Activated CD8-positive, alpha-beta memory T cell treated with anti-CD3 and anti-CD28 coated beads, Interleukin-2, amount 50 U/mL, for 4 hours (primary cell): ENCODE measurements around the gene C1orf226.
"Not testable (repeated sequence)": the region's sequence is repeated elsewhere in the genome, so short reads cannot be mapped to it uniquely, and the experiment has no call there.

ENCODE experiments used
- DNase-seq: peaks from one replicate; pipeline ENCODE4 v3.0.0-alpha.2; 2020

C1orf226 gene, protein sequence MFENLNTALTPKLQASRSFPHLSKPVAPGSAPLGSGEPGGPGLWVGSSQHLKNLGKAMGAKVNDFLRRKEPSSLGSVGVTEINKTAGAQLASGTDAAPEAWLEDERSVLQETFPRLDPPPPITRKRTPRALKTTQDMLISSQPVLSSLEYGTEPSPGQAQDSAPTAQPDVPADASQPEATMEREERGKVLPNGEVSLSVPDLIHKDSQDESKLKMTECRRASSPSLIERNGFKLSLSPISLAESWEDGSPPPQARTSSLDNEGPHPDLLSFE

DNA sequence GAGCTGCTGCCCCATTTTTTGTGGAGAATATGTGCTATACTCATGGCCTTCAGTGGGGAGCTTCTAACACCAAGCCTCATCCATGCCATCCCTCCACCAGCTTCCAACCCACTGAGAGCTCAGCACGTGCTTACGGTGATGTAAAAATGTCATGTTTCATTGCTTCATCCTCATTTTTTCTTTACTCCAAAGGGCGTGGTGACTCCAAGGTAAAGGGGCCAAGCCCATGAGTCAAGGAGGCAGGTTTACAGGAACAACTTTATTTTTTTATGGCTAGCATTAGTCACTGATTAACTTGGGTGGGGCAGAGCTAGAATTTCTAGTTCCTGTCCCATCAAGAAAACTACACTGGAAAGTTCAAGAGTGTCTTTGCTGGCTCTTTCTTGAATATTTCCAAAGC, at the start of gene C1orf226:
Gene C1orf226 (plus strand): TSS at position 346 of the 400 bp plus-strand sequence. CDS start 174 bp downstream, outside the sequence.
- DNase-seq = no peak

DNA sequence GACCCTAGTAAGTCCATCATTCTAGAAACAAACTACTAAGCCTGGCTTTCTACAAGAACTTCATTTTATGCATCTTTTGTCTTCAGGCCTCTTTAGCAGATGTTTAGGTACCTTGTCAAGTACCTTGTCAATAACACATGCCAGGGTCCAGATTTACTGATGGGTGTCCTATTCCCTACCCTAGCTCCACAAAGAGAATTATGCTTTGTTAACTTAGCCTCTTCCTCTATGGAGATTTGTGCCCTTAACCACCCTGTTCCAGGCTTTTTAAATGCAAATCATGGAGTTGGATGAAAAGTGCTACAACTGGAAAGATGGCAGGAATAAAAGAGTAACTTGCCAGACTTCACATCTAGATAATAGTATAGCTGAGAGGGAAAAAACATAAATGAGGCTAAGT, 47.5 kb upstream of the C1orf226 start:
- no peak for DNase-seq

DNA sequence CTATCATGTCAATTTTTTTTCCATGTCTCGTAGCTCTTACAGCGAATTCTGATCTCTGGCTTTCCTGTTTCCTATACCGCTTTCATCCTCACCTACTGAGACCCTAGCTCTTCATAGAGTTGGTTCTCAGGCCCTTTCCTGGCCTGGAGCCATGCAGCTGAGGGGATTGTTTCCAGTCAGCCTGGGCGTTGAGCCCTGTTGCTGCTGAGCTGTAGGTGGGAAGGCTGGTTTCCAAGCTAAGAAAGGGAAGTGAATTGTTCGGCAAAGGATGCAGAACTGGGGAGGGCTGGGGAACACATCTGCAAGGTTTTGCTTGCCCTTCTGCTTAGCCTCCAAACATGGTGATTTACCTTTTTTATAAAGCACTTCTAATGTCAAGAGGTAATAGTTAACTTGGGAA, 46.4 kb upstream of the C1orf226 start:
- DNase-seq = no peak

DNA sequence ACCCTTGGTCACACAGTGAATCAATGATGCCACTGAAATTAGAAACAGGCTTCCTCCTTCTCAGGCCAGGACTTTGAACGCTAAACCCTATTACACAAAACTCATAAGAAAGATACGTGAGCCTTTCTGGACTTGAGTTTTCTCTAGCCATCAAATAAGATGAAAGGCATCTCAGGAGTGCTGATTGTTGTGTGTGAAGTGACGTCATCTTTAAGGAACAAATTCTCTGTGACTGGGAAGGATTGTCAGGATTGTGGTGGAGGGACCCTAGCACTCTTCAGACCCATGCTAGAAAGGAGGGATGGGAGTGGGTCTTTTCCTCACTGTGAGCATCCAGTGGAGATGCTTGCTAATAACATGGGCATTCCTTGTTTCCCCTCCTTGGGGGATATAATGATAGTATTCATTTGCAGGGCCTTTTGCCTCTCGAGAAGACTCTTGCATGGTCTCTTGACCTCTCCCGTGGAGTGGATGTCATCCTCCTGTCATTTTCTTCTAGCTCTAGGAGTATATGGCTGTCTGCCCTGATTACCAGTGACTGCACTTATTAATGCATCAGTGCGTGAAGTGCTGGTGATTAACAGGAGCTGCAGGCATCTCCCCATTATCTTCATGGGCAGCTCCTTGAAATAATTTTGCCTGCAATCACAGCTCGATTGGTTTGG, 44.8 kb upstream of the C1orf226 start:
- no peak for DNase-seq

DNA sequence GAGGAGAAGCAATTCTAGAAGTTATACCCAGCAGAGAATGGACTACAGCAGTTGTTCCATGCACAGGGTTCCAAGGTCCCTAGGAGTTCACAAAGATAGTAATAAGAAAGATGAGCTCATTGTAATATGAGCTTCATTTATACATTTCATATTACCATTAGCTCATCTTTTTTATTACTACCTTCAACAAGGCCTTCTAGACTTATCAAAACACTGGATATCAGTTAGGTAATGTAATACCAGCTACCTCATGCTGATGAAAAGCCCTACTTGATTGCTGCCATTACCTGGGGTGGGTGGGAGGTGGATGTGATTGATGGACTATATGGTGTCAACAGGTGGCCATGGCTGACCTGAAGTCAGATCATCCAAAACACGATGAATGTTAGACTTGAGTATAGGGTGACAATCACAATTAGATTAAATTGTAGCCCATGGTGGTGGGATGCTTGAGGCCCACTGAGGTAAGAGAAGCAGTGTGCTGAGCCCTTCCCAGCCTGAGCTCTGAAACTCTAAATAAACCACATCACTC, 39.0 kb upstream of the C1orf226 start:
- DNase-seq = no peak

DNA sequence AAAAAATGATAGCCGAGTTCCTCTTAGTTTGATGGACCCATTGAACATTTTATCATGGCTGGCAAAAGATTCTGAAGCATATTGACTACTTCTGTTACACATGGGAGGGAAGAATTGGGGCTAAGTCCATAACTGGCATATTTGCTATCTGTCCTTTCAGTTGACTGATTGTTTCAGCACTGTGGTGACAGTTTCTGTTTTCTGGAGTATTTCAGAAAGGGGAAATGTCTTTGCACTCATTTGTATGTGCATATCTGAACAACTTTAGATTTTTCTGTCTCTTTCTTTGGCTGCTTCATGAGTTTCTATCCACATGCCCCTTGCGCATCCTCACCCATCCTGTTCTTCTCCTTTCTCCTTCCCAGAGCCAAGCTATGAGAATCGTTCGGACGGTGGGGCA, 38.1 kb upstream of the C1orf226 start:
- no peak for DNase-seq

DNA sequence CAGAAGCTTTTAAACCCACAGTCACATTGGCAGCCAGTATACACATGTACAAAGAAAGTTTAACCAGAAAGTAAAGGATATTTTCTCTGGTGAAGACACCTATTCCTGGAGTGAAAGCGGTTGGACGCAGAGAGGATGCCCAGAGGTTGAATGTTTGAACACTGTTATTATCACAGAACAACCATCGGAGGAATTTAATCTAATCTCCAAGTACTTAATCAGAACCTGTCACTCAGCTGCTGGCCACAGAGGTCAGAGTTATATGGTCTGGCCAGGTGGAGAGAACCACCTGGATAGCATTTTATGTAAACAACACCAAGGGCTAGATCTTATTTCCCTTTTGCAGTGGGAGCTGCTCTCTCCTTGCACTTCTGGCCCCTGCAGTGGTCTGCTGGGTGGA, 34.2 kb upstream of the C1orf226 start:
- DNase-seq = no peak

DNA sequence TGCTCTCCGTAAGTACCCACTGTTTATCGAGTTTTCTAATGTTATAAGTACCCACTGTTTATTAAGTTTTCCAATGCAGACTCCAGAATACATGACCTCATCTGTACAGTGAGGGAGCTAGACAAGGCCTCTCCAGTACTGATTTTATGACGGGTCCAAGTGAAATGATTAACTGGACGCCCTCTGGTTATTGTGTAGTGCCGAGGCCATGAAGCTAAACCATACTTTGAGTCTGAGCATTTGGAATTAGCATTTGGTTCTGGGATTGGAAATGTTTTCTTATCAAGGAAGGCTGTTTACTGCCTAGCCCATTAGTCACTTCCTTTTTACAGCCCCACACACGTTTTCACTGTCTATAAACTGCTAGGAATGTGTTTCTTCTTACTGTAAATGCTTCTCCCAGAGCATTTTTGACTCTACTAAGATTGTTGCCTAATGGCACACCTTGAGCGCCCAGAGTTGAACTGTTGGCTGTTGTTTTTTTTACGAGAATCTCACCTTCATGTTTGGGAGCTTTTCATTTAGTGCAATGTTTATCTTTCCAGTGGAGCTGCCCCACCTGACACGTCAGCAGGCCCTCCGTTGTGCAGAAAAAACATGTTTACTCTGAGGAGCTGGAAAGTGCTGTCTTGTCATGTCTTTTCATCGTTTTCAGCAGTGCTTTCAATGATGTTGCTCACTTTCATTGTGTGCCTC, 31.7 kb upstream of the C1orf226 start:
- no peak for DNase-seq

DNA sequence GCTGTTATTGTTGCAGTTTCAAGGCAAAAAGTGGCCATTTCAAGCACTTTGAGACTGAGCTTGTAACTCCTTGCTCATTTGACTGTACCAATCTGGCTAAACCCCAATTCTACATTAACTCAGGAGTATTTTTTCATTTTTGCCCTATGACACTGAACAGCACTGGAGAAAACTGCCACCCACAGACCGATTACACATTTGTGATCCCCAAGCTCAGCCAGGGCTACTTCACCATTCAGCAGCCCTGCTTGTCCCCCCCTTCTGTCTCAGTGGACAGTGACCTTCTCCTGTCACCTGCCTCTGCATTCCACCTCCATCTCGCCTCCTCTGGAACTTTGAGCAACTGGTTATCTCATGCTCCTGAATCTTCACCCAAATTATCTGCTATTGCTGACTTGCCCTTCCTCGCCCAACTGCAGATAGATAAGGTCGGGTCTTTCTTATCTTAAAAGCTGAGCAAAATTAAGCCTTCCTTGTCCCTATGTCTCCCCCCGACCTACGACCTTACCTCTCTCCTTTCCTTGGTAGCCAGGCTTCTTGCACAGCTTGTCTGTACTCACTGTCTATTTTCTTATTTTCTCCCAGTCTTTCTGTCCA, 30.2 kb upstream of the C1orf226 start:
- DNase-seq = no peak

DNA sequence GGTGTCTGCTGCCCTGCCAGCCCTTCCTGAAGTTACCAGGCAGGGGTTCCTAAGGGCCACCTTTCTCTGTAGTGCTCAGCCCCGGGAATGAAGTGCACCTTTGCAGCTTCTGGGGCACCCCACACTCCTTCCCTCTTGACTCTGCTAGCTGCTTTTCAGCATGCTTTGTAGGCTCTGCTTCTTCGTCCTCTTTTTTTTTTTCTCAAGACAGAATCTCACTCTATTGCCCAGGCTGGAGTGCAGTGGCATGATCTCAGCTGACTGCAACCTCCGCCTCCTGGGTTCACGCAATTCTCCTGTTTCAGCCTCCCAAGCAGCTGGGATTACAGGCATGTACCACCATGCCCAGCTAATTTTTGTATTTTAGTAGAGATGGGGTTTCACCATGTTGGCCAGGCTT, 29.7 kb upstream of the C1orf226 start:
- DNase-seq = not testable (repeated sequence)

DNA sequence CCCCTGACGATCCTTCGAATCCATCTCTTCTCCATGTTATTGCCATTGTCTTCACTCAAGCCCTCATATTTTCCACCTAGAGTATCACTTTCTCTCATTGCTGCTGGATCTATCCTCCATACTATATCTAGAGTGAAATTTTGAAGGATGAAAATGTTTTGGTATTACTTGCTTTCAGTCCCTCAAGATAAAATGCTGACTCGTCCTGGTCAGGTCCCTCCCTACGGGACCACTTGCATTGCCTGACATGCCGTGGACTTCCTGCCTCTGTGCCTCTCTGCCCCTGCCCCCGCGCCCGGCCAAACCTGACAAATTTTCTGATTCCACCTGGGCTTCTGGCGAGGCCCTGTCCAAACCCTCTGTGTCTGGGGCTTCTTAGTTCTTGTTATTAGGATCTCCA, 28.4 kb upstream of the C1orf226 start:
- DNase-seq = no peak

DNA sequence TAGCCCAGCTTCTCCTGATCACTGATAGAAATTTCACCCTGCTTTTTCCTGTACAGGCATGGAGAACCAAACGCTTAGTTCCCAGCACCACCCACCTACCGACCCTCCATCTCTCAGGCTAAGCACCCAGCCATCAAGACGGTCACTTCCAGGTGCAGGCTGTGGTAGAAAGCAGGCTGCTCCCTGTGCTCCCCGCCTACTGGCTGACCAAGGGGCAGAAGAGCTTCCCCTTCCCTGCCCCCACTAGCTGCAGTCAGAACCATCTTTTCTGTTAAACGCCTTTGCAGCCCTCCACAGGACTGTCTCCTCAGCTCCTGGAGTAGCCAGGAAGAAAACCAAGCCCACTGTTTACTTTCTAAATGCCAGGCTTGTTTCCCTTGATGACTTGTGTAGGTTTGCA, 27.8 kb upstream of the C1orf226 start:
- no peak for DNase-seq

DNA sequence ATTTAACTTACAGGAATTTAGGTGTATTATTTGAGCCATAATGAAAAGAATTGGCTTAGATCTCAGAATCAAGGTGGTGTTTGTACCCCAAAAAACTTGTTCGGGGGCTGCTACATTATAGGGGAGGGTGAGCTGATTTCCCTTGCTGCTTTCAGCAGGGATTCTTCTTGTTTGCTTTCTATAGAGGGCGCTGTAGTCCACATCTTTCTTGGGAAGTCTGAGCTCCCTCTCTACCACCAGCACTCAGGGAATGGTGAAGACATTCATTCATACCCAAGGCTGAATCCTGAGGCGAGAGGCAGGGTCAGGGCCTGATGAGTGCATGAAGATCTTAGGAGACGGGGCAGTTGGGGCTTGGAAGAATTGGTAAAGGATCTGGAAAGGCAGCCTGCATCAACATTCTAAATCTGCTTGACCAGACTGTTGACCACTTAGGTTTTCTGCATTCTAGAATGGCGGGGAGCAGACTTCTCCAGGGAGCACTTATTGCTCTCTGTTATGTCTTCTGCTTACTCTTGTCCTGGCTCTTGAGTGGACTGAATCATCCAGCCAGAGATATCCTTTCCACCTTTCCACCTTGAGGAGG, 23.8 kb upstream of the C1orf226 start:
- no peak for DNase-seq

DNA sequence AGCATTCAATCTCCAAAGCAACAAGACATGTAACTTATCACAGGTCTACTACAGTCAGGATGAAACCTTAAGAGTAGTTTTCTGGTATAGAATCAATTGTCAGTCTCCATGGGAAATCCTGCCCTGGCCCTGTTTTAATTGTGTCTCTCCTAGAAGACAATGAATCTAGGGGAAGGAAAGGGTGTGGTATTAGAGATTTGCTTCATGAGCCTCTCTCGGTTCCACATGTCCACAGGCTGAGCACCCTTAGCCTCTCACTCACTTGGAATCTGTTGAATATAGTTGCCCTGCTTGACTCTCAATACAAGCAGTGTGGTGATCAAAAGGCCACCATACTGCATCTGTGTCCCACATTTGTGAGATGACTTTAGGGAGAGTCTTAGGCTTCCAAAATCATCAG, 22.6 kb upstream of the C1orf226 start:
- DNase-seq = no peak

DNA sequence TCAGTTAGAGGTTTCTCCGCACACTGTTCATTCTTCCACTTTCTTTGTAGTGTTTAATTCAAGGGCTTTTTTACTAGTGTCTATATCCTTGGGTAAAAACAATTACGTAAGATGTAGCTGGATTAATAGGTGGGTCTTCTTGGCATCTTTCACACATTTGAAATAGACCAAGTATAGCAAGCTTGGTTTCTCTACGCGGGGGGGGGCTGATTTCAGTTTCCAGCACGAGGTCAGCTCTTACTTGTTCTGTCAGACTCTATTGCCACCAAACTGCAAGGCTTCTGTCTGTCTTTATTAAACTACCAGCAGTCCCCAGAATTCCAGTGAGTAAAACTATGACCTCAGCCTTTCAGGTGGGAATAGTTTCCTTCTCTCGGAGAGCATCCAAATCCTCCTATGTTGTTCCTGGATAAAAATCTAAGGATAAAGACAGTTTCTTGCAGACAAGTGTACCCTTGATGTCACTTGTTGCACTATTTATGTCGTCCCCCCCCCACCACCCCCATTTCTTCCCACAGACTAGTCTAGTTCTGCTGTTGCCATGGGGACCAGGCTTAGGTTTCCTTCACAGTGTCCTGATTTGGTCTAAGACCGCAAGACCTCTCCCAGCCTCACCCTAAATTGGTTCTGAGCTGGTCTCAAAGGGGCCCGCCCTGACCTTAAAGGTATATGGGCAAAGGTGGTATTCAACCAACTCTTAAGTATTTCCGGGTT, 21.8 kb upstream of the C1orf226 start:
- DNase-seq = no peak

DNA sequence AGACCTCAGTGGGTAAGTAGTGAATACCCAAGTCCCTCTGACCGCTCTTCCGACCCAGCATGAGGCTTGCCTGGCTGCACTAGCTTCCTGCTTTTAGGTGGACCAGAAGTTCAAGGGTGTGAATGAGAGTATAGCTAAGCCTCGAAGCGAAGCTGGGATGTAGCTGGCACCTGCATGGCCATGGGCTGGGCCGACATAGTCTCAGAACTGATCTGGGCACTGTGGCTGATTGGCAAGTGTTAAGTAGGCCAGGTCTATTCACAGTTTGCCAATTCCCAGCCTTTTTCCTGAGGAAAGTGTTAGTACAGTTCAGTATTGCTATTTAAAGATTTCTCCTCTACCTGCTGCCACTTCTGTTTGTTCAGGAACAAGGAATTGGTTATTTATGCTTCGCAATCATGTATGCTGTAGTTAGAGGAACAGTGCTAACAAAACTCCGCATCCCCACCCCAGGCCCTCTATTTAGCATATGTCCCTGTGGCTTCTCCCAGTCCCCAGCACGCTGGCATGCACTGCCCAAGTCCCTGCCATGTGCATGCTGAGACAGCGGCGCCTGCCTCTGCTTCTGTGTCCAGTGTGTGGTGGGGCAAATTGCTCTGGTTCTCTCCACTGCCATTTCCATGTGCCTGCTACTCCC, 21.2 kb upstream of the C1orf226 start:
- no peak for DNase-seq

DNA sequence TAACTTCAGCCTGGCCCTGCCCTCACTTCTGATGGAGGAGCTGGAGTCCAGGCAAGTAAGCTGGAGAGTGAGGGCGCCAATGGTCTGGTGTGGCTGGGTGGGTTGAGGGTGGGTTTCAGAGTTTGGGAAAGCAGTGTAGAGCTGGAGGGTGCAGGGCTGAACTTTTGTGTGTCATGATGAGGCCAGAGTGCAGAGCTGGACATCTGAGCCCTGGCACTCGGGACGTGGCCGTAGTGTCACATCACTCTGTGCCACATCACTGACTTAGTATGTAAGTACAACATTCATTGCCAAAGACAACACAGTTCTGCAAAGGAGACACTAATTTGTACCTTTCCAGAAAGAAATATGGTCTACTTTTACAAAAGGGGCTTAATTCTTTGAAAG, 20.7 kb upstream of the C1orf226 start:
- DNase-seq = no peak

DNA sequence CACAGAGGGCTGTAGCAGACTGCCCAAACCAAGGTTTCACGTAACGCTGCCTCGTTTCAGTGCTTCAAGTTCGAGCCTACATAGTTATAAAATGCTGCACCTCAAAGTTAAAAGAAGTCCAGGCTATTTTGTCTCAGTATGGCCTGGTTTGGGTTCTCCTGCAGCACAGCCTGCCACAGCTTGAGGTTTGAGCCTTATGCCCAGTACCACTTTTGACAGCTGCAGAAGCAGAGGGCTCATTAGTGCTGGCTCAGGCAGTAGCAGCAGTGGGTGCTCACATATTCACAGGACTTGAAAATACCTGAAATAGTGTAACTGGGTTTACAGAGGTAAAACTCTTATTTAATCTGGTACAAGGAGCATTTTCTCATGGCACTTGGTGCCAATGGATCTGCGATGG, 20.2 kb upstream of the C1orf226 start:
- no peak for DNase-seq

DNA sequence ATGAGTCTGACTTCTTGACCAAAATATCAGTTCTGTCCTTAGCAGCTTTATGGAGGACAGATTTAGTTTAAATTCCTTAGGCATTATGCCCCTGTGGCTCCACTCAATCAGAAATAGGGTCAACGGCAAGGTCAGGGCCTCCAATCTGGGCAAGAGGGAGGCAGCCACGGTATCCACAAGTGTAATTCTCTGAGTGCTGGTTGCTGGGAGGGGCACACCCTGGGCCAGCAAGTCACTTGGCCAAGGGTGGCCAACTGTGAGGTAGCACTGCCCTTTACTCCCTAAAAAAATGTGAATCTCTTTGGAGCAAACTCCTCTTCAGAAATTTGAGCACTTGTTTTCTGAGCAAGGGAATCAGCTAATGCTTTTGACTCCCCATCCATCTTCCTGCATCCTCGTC, 17.7 kb upstream of the C1orf226 start:
- no peak for DNase-seq

DNA sequence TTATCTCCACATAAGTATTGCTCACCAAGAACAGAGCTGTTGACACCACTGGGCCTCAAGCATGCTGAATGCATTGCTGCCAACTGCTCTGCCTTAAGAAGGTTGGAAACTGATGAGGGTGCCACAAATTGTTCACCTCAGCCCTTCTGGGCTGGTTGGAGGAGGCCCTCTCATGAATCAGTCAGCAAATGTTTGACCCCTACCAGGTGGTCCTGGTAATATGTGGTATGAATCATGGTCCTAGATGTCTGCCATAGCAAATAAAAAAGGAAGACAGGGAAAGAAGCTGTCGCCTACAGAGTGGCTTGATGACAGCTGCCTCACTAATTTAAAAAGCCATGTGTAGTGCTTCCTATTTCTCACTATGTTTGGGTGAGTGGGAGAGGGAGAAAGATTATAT, 17.0 kb upstream of the C1orf226 start:
- no peak for DNase-seq

DNA sequence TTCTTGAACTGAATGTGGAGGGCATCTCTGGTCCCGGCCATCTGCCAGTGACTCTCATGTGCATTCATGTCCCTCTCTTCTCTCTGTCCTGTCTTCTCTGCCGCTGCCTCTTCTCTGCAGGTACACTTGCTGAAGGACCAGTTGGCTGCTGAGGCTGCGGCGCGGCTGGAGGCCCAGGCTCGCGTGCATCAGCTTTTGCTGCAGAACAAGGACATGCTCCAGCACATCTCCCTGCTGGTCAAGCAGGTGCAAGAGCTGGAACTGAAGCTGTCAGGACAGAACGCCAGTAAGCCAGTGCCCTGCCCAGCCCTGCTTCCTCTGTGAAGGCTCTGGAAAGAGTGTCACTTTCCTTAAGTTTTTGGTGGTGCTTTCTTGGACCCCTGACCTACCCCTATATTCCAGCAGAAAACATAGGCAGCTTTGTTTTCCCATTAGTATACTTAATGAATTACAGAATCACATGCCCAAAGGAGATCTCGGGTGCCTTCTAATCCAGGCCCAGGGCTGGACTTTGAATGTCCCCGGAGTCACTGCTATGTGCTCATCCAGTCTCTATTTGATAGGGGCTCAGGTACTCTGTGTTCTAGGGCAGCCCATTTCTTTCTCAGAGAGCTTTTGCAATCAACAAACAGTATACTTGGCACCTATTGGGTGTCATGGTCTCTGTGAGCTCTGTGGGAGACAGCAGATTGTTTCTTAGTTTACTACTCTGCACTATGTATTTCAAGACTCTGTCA, 16.1 kb upstream of the C1orf226 start:
- no peak for DNase-seq
